HG03280 (cell line): Measurements from ENCODE around the gene SOX3.

Experiments
- ATAC-seq: cut with Tn5 transposase; IDR thresholded peaks from one replicate; pipeline ENCODE4 v1.9.1; 2021; ENCODE audit warnings: mild to moderate bottlenecking, moderate library complexity; ENCODE audit not compliant: unreplicated experiment

SOX3 gene

DNA sequence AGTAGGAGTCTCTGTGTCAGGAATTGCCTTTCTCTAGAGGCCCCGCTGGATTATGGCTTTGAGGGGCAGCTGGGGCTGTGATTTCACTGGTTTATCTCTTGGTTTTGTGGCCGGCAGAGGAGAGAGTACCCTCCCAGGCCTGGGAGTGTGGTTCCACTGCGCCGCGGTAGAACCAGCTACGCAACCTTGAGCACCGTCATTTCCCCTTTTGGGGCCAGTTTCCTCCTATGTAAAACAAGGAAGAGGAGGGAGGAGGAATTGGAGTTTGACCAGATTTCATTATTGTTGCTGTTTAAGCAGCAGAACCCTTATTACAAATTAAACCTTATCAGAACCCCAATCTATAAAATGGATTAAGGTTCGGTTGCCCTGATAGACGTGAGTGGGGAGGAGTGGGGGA lies 4.4 kb downstream of the SOX3 start:
- no peak for ATAC-seq

DNA sequence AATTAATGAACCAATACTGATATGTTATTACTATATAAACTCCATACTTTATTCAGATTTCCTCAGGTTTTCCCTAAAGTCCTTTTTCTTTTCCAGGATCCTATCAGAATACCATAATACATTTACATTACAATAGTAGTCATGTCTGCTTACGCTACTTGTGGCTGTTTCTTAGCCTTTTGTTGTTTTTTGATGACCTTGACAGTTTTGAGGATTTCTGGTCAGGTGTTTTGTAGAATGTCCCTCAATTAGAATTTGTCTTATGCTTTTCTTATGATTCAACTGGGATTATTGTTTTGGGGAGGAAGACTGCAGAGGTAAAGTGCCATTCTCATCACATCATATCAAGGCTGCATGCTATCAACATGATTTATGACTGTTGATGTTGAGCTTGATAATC lies 9.1 kb downstream of the SOX3 start:
- ATAC-seq, result no peak

- no peak for ATAC-seq
Measured at GRCh38 chrX:140492066-140492994, 12.5 kb downstream of the SOX3 start.

GRCh38 chrX:140480765-140481164 lies 24.1 kb downstream of the SOX3 start:
- ATAC-seq, result no peak

DNA sequence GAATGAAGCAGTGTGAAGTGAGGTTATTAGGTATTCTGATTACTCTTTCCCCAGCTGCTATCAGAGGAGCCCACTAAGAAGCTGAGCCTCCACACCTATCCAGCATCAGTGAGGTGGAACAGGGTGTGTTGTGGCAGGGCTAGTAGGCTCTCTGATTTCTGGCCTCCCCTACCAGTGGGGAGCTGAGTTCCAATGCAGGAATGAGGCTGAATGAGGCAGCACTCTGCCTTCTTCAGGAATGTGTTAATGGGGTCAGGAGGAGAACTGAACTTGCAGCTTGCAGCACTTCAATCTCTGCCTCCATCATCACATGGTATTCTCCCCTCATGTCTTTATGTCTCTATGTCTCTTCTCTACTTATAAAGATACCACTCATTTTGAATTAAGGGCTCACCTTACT lies 26.9 kb downstream of the SOX3 start:
- ATAC-seq, result no peak

- no peak for ATAC-seq
Measured at GRCh38 chrX:140475025-140475424, 29.8 kb downstream of the SOX3 start.

DNA sequence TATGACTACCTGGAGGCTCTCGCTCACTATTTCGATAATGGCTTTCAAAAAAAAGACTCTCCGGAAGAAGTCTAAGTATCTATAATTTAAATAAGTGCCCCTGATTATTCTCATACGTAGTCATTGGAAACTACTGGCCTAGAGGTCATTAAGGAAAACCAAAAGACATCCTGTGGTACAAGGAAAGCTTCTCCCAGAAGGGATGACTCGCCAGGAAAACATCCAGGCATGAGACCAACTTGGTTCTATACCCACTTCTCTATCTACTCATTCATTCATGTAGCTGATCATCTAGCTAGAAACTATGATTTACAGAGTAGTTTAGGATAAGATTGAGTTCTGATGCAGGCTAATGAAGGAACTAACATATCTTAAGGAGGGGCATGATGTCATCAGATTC lies 37.7 kb downstream of the SOX3 start:
- ATAC-seq, result no peak
